ENCODE measurements around the gene NOM1. TPM values are rescaled to one million over a fixed set of nuclear protein-coding genes. Genes with fewer than 3 reads are reported as not detected.

The NOM1 gene
- polyA plus RNA-seq, 3 donors, result 4.2 to 11.6 (median 7.9) TPM

GRCh38 chr7:156999958-157000726, 50.6 kb downstream of the NOM1 start:
- WGBS, 3 donors, result 1 to 2% (median 1%) methylated on average over 51 to 70 of the region's 75 CpGs
- no peak overlapping the region for H3K27ac ChIP-seq (ENCODE audit: low read depth, low read length)

GRCh38 chr7:157000741-157001653, 51.5 kb downstream of the NOM1 start:
- WGBS, 3 donors, result 16 to 53% (median 23%) methylated on average over 25 of the region's 25 CpGs
- H3K27ac ChIP-seq (ENCODE audit: low read depth, low read length), result no peak overlapping the region

- WGBS, 3 donors, result 8 to 58% (median 11%) methylated on average over 31 to 32 of the region's 32 CpGs
- H3K27ac ChIP-seq (ENCODE audit: low read depth, low read length), result no peak overlapping the region
Measured at GRCh38 chr7:157001920-157002818, 52.7 kb downstream of the NOM1 start.

- H3K27ac ChIP-seq (ENCODE audit: low read depth, low read length), result no peak overlapping the region
- WGBS, 3 donors, result 8 to 45% (median 9%) methylated on average over 47 of the region's 47 CpGs
Measured at GRCh38 chr7:157002819-157003421, 53.4 kb downstream of the NOM1 start.

GRCh38 chr7:157003445-157003755, 53.9 kb downstream of the NOM1 start:
- WGBS, 3 donors, result 18 to 52% (median 20%) methylated on average over 5 to 6 of the region's 6 CpGs
- H3K27ac ChIP-seq (ENCODE audit: low read depth, low read length), result no peak overlapping the region

- no peak overlapping the region for H3K27ac ChIP-seq (ENCODE audit: low read depth, low read length)
- 3 to 56% (median 14%) methylated on average over 48 to 60 of the region's 60 CpGs for WGBS, 3 donors
Measured at GRCh38 chr7:157003756-157004520, 54.4 kb downstream of the NOM1 start.

- 4 to 48% (median 11%) methylated on average over 56 of the region's 56 CpGs for WGBS, 3 donors
- H3K27ac ChIP-seq (ENCODE audit: low read depth, low read length), result no peak overlapping the region
Measured at GRCh38 chr7:157004521-157005455, 55.3 kb downstream of the NOM1 start.

- WGBS, 3 donors, result 3 to 61% (median 6%) methylated on average over 55 to 77 of the region's 77 CpGs
- no peak overlapping the region for H3K27ac ChIP-seq (ENCODE audit: low read depth, low read length)
Measured at GRCh38 chr7:157005456-157006204, 56.1 kb downstream of the NOM1 start.

GRCh38 chr7:157006205-157006747, 56.8 kb downstream of the NOM1 start:
- H3K27ac ChIP-seq (ENCODE audit: low read depth, low read length), result no peak overlapping the region
- 7 to 33% (median 9%) methylated on average over 35 to 39 of the region's 39 CpGs for WGBS, 3 donors

- H3K27ac ChIP-seq (ENCODE audit: low read depth, low read length), result no peak overlapping the region
- 15 to 45% (median 18%) methylated on average over 7 of the region's 7 CpGs for WGBS, 3 donors
Measured at GRCh38 chr7:157006829-157007469, 57.4 kb downstream of the NOM1 start.

GRCh38 chr7:157007470-157008066, 58.1 kb downstream of the NOM1 start:
- no peak overlapping the region for H3K27ac ChIP-seq (ENCODE audit: low read depth, low read length)
- 16 to 49% (median 17%) methylated on average over 18 of the region's 18 CpGs for WGBS, 3 donors

GRCh38 chr7:157008206-157009169, 59.0 kb downstream of the NOM1 start:
- no peak overlapping the region for H3K27ac ChIP-seq (ENCODE audit: low read depth, low read length)
- WGBS, 3 donors, result 6 to 17% (median 9%) methylated on average over 34 to 35 of the region's 35 CpGs

- no peak overlapping the region for H3K27ac ChIP-seq (ENCODE audit: low read depth, low read length)
Measured at GRCh38 chr7:157009170-157009777, 59.8 kb downstream of the NOM1 start.

More at GRCh38 chr7:157009170-157009777, 59.8 kb downstream of the NOM1 start:
- WGBS, 3 donors, result 1 to 3% (median 2%) methylated on average over 39 to 49 of the region's 49 CpGs

Data from adipose tissue (tissue), 3 donors.